Measurements from ENCODE around the gene ATF7.

GRCh38 chr12:53467880-53468279 lies 158.3 kb downstream of the ATF7 start:
- TF ChIP-seq CTCF (conservative IDR thresholded peaks at IDR 0.05), result no peak
- TF ChIP-seq EZH2 (IDR thresholded peaks at IDR 0.05; ENCODE audit: low read depth), result no peak

Measured in PC-9 (cell line).